ENCODE data around the gene CTAG1A.
A peak's percentile ranks its signal among the peaks of the same experiment; 100 is the strongest.
"Not testable (repeated sequence)": the region's sequence is repeated elsewhere in the genome, so short reads cannot be mapped to it uniquely, and the experiment has no call there.

CTAG1A gene

GRCh38 chrX:154584585-154585183 lies at the start of gene CTAG1A:
Gene CTAG1A, plus strand, starts transcription at chrX:154585133. Its CDS starts 74 bp downstream, at chrX:154585207.
- H3K27ac ChIP-seq: not testable (repeated sequence)

GRCh38 chrX:154535892-154536291 lies 49.0 kb upstream of the CTAG1A start:
- no peak overlapping the region for H3K27ac ChIP-seq
- no peak for TF ChIP-seq CTCF (conservative IDR thresholded peaks at IDR 0.05)

GRCh38 chrX:154539077-154539476 lies 45.9 kb upstream of the CTAG1A start:
- TF ChIP-seq CTCF (conservative IDR thresholded peaks at IDR 0.05): no peak
- no peak overlapping the region for H3K27ac ChIP-seq

GRCh38 chrX:154540365-154540764 lies 44.6 kb upstream of the CTAG1A start:
- H3K27ac ChIP-seq: peak overlapping the region; percentile 70

- no peak for TF ChIP-seq CTCF (conservative IDR thresholded peaks at IDR 0.05)
- H3K27ac ChIP-seq: peak overlapping the region; percentile 70
These were observed 43.9 kb upstream of the CTAG1A start for GRCh38 chrX:154540897-154541535.

- H3K27ac ChIP-seq: peak overlapping the region; percentile 70
- no peak for TF ChIP-seq CTCF (conservative IDR thresholded peaks at IDR 0.05)
These were observed 43.4 kb upstream of the CTAG1A start for GRCh38 chrX:154541589-154541895.

GRCh38 chrX:154541896-154542722 lies 42.8 kb upstream of the CTAG1A start:
- TF ChIP-seq CTCF (conservative IDR thresholded peaks at IDR 0.05): no peak
- H3K27ac ChIP-seq: peak overlapping the region; percentile 70

GRCh38 chrX:154542723-154543424 lies 42.1 kb upstream of the CTAG1A start:
- no peak for TF ChIP-seq CTCF (conservative IDR thresholded peaks at IDR 0.05)
- no peak overlapping the region for H3K27ac ChIP-seq

All from VCaP (cell line).